Renal cortex interstitium (tissue), 11 donors: ENCODE data around the gene HDAC9. TPM values are rescaled to one million over a fixed set of nuclear protein-coding genes. Genes with fewer than 3 reads are reported as not detected.

ENCODE experiments used
- DNase-seq, 11 donors: peaks; one replicate each; pipeline ENCODE4 v3.0.0-alpha.2; 2013; ENCODE audit warnings: low read depth in 9 of 11, low spot score in 4 of 11; ENCODE audit errors: extremely low read depth in 1 of 11
- polyA plus RNA-seq, 3 donors: library from polyadenylated mRNA; unstranded; fragments of 120-200 nt; gene quantifications; one replicate each; pipeline ENCODE4 v1.2.1, GENCODE V29; 2013; ENCODE audit not compliant: insufficient read length in 3 of 3

HDAC9 gene
- polyA plus RNA-seq, 3 donors, result 8.8 to 10.2 (median 9.6) TPM

DNA sequence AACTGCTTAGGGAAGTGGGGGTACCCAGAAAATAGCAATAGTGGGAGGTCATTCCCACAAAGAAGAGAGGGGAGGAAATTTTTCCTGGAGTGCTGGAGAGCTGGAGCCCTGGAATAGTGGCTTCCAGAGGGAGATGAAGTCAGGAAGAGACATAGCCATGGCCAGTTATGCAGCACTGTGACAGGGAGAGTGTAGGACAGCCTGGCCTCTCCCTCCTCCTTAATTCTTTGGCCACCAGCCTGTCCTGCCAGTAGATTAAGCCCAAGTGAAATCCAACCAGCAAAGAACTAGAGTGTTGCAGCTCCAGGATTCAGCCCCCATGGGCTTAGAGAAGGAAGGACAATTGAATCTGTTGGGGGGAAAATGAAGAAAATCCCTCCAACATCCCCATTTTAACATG is 130.5 kb downstream of the HDAC9 start:
- no peak for DNase-seq

DNA sequence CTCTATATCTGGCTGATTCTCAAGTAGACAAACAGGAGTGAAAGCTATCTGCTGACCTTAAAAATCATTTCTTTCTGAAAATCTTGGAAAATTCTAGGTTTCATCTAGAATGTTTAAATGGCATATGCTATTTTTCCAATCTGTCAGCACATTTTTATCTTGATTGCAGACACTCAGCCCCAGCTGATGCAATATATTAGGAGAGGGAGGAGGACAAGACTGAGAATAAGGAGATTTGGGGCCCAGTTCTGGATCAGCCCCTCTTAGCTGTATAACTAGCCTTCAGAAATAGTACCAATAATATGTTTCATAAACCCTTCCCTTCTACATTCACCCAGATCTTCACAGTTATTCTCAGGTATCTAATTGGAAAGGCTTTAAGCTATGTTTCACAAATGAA is 131.2 kb downstream of the HDAC9 start:
- no peak for DNase-seq

DNA sequence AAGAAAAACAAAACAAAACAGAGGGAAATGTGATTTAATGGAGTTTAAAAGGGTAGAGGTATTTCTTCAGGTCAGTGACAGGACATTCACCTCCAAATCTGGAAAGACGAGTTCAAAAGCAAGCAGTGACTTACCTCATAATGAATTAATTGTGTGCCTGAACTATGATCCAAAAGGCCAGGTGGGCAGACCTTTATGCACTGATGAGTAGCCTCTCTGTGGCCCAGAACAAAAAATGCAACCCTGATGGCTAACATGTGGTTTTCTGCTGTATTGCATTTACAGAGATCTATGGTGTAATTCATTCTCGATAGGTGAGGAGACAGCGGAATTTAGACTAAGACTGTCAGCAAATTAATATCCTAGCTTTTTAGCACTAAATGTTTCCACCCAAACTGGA is 142.0 kb downstream of the HDAC9 start:
- no peak for DNase-seq

DNA sequence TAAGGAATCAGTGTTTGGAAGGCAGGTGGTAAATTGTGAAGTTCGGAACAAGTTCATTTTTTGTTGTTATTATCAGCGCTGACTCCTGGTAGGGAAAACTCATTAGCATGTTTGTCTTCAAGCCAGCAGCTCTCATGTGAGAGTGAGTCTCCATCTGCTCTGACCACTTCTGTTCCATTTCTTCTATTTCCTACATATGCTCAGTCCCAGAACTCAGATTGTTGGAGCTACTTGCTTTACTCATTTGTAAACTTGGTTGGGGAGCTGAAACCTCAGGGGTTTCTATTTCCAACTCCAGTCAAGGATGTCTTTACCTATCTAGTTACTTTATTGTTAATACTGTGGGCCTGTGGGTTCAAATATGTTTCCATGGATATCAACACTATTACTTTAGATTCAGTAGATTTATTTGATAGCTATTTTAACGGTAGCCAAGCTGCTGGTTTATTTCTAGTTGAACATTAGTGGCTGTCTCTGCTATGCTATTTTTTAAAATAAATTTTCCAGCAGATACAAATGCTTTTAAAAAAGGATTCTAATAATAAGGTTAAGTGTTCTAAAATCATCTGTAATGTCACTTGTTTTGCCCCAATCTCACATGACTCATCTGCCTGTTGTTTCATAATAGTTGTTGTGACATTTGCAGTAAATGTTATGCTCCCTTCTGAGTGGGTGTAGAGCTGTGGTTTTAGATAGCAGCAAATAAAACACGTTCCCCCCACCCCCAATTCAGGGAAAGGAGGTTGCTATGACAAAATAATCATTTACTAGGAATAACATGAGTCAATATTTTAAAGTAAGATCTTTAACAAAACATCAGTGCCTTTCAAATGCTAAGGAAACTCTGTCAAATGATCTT is 143.3 kb downstream of the HDAC9 start:
- DNase-seq, result no peak

DNA sequence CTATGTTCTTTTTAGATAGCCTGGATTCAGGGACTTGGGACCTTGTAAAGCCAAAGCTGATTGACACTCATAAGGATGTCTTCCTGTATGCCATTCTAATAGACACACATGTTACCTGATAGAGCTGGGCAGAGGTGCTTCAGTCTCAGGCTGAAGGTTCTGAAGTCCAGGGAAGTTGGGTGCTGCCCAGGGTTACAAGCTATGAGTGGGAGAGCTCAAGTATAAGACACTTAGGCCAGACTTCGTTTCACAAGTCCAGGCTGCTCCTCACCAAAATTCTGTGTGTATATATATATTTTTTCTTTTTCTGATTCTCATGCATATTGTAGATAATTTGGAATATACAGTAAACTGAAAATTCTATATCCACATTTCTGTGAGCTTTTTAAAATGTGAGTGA is 144.2 kb downstream of the HDAC9 start:
- DNase-seq, result no peak

DNA sequence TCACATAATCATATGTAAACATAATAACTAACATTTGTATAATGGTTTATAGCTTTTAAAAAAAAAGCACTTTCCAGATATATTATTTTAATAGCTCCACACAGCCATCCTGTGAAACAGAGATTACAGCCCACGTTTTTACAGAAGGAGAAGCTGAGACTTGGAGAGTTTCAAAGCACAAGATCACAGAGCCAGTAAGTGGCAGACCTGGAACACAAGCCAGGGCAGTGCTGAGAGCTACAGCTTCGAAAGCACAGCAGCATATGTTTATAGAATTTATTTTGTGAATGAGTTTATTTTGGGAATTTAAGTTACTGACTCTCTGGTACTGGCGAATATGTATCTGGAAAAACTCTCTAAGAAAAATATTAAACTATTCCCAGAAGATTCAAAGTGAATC is 149.4 kb downstream of the HDAC9 start:
- DNase-seq, result no peak

DNA sequence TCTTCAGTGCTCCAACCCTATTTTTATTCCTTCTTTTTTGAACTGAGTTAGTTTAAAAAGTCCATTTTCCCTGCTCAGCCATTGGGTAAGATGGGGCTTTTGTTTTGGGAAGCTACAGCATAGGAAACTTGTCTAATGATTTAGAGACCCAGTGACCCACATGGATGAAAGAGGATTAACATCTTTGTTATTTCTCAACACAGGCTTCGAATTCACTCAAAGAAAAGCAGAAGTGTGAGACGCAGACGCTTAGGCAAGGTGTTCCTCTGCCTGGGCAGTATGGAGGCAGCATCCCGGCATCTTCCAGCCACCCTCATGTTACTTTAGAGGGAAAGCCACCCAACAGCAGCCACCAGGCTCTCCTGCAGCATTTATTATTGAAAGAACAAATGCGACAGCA is 152.0 kb downstream of the HDAC9 start:
- no peak for DNase-seq

DNA sequence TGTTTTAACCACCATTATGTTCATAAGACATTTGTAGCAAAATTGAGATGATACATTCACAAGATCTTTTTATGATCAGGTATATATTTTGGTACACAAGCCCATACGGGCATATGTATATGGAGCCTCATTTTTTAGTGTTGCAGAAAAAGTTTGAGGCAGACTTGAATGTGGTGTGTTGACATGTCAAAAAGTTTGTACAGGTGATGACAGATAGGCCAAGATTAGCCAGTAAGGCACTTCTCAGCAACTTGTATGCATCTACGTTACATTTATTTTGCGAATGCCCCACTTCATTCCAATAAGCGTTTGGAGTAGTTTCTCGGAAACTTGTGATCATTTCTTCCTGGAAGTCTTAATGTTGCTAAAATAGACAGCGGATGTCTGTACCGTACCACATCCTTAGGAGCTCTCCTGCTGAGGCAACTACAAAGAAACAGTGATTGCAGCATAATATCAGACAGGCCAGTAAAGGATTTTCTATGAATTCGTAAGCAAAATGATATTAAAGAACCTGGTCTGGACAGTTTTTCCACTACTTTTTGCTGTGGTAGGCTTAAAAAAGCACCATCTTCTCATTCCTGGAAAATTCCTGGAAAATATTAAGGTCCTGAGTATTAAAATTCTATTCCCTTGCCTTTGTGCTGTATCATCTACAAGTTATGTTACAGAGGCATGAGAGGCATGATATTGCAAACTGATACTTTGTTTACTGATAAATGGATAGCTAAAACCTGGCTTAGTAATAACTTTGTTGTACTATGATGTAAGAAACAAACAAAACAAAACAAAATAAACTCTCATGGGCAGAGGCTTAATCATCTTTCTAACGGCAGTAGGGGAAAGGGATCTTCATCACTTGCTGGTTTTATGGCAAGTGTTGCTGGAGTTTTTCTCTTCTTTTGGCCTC is 153.6 kb downstream of the HDAC9 start:
- DNase-seq, result no peak

DNA sequence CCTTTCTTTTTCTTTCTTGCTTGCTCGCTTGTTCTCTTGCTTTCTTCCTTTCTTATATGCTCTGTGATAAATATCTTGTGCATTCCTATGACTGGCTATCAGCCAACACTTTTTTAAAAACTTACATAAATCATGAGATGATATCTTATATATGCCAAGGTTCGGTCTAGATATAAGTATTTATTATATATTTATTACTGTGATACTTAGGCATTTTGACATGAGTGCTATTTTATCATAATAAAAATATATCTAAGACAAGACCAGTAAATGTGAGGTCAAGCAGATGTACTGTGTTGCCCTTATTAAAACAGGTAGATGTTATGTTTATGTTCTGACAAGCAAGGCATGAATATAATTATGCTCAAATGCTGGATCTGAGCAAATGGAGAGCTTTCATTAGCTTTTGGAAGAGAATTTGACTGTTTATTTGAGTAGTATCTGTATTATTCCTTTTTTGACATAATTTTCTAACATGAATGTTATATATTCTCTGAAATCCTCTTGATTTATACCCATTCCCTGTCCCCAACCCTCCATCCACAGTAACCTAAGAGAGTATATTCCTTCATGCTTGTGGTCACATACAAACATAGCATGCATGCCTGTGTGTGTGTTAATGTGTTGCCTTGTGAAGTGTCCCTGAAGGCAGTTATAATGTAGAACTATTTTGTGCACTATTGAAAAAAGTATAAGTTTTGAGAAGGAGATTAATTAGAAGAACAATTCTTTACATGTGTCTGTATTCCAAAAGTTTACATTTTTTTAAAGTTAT is 158.0 kb downstream of the HDAC9 start:
- no peak for DNase-seq

DNA sequence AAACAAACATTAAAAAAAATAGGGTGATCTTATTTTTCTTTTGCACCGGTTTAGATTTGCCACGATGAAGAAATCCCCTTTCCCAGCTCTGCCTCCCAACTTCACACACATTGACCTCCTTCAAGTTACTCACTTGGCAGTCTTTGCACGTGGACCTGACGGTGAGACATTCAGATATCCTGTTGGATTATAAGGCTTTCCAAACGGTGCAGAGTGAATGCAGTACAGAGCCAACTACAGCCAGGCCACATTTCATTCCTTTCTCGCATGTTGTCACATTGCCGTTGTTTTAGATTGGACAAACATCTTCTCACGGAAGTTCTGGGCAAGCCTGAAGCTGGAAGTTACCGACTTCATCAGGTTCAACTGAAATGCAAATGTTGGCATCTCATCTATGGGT is 159.2 kb downstream of the HDAC9 start:
- no peak for DNase-seq

DNA sequence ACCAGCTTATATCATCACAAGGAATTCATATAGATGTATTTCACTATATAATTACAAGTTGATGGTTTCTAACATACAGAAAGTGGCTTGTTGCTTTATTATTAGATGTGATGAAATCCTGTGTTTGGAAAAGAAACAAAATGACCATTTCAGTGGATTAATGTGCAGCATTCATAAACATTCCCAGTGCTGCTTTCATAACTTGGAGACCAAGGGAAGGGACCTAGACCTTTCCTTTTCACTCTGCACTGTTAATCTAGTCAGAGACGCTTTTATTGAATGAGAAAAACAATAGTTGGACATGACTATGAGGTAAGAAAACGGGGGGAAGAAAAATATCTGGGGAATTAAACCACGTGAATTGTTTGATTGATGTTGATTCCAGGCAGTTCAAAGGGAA is 160.0 kb downstream of the HDAC9 start:
- peak in 4 of 11 donors; percentile 12 to 25 (median 18) for DNase-seq

DNA sequence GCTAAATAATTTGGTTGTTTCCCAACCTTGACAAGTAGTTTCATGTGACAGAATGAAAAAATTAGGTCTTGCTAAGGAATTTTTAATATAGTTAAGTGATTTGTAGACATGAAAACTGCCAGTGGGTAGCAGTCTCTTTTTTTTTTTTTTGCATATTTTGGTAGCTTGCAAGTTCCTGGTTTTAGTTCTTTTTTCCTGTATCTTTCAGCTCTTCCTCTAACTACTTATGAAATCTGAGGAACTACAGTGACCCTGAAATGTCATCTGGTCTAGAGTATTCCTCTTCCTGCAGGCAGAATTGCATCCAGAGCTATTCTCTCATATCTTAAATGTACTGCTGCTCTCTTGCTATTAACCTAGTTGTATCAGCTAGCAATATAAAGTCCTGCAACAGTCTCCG is 160.4 kb downstream of the HDAC9 start:
- DNase-seq, result no peak

DNA sequence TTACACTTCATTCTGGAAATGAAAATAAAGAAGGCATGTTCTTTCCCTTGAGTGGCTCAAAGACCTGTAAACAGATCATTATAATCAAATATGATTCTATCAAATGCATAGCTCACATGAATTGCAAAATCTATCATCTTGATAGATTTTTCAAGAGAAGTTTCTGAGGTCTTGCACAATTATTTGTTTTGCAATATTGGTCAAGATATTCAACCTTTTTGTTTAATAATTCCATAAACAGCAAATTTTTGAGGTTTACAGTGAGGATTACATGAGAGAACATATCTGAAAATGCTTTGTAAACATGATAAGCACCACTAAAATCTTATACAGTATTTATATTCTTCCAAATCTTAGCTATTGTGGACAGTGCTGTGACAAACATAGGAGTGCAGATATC is 160.8 kb downstream of the HDAC9 start:
- no peak for DNase-seq

DNA sequence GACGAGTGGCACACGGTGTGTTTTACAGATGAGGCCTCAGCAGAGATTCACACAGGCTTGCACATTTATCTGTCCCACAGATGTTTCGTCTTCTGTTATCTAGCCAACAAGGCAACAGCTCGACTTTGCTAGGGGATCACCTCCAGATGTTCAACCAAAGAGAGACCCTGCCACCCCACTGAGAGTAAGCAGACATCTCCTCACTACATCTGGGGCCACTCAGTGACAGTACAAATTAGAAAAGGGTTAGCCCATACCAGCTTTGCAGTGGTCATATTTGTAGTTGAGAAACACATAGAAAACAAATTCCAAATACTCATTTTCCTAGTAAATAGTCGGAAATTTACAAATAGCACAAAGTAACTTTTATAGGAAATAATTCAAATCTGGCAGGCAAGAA is 164.2 kb downstream of the HDAC9 start:
- DNase-seq, result no peak

DNA sequence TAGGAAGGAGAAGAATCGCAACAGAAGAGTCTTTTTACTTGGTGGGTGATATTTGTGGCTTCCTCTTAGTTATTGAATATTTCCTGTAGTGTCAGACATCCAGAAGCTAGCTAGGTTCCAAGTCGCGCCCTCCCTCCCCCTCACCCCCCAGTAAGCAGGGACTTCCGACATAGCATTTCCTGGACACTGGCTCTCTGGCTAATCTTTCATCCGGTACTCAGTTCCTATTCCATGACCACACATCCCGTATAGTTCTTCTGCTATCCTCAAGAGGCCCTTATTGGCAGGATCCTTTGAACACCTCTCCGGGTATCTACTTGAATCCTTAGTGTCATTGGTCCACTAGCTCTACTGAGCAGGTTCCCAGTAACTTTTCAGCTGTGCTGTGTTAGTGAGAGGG is 167.8 kb downstream of the HDAC9 start:
- no peak for DNase-seq

DNA sequence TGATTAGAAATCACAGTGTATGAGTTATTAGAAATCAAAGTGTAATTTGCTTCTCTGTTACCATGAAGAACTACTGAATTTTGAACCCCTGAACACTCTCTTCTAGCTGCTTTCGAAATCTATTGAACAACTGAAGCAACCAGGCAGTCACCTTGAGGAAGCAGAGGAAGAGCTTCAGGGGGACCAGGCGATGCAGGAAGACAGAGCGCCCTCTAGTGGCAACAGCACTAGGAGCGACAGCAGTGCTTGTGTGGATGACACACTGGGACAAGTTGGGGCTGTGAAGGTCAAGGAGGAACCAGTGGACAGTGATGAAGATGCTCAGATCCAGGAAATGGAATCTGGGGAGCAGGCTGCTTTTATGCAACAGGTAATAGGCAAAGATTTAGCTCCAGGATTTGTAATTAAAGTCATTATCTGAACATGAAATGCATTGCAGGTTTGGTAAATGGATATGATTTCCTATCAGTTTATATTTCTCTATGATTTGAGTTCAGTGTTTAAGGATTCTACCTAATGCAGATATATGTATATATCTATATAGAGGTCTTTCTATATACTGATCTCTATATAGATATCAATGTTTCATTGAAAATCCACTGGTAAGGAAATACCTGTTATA is 170.7 kb downstream of the HDAC9 start:
- DNase-seq, result peak in 10 of 11 donors; percentile 30 to 56 (median 46)

DNA sequence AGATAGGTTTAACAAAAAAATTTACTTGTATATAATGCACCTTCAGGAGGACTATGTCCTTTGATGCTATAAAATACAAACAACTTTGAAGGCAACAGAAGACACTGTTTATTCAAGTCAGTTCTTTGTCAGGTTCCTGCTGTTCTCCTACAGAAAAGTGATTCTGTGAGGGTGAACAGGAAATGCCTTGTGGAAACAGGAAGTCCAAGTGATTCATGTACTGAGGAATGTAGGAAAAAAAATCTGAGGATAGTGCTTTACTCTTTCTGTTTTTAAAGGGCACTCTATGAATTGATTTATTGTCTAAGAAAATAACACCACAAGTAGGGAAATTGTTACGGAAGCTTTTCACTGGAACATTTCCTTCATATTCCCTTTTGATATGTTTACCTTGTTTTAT is 171.9 kb downstream of the HDAC9 start:
- peak in 3 of 11 donors; percentile 18 to 22 (median 21) for DNase-seq

DNA sequence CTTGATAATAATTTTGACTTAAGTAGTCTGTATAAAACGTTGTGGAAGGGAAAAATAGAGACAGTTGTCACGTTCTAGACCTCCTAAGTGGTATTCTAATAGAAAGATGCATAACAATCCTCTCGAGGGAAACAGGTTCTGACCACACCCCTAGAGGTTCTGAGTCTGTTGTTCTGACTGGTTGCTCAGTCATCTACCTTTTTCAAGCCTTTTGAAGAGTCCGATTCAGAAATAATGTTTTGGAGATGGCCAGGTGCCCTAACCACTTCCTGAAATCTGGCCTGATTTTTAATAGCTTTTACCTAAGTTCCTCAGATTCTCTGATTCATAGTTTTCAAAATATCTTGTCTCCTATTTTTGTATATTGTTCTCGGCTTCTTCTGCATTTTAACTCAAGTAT is 175.6 kb downstream of the HDAC9 start:
- no peak for DNase-seq

DNA sequence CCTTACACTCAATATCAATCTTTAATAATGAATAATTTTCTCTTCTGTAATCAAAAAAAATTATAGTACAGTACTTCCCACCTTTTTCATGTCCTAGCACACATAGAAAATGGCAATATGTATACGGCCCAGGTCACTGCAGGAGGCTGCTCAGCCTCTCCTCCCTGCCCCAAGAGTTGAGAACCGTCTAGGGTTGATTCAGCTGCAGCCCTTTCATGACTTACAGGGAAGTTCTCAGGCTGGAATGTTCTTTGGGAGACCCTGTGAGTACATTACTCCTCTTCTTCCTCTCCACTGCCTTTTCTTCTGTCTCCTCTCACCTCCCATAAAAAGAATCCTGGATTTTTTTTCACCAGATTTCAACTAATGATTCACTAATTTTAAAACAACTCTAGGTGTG is 180.0 kb downstream of the HDAC9 start:
- no peak for DNase-seq
